DMS 273 treated with DMSO at 0.1 percent for 48 hours (cell line): ENCODE results near the gene AK8.
"Not testable (repeated sequence)": the region's sequence is repeated elsewhere in the genome, so short reads cannot be mapped to it uniquely, and the experiment has no call there.

Experiments used
- DNase-seq: peaks from one replicate; lab custom pipeline; 2025; lab: John Stamatoyannopoulos, UW

Gene AK8

GRCh38 chr9:132742821-132743311, 135.2 kb downstream of the AK8 start:
- no peak for DNase-seq

- DNase-seq = no peak
These were observed 137.4 kb downstream of the AK8 start for GRCh38 chr9:132740526-132741309.

- no peak for DNase-seq
These were observed 138.3 kb downstream of the AK8 start for GRCh38 chr9:132739710-132740310.

DNA sequence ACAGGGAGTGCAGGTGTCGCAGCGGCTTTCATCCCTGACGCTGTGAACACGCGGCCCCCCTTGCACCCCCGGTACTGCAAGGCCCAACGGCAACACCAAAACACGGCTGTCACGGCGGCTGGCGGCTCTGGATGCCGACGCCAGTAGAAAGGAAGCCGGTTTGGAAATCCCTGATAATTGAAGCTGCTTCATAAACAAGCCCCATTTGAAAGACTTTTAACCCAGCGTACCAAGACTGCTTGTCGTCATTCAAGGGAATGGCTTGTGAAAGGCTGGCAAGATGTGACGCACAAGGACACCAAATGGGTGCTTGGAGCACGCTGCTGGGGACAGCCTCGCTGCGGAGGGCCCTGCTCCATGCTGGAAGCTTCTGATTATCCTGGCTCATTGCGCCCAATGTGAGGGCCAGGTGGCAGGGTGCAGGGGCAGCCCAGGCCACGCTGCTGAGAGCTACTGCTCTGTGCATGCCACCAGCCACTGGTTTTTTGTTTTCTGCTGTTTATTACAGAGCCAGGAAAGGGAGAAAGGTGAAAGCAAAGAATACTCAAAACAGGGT, 144.7 kb downstream of the AK8 start:
- DNase-seq = no peak

DNA sequence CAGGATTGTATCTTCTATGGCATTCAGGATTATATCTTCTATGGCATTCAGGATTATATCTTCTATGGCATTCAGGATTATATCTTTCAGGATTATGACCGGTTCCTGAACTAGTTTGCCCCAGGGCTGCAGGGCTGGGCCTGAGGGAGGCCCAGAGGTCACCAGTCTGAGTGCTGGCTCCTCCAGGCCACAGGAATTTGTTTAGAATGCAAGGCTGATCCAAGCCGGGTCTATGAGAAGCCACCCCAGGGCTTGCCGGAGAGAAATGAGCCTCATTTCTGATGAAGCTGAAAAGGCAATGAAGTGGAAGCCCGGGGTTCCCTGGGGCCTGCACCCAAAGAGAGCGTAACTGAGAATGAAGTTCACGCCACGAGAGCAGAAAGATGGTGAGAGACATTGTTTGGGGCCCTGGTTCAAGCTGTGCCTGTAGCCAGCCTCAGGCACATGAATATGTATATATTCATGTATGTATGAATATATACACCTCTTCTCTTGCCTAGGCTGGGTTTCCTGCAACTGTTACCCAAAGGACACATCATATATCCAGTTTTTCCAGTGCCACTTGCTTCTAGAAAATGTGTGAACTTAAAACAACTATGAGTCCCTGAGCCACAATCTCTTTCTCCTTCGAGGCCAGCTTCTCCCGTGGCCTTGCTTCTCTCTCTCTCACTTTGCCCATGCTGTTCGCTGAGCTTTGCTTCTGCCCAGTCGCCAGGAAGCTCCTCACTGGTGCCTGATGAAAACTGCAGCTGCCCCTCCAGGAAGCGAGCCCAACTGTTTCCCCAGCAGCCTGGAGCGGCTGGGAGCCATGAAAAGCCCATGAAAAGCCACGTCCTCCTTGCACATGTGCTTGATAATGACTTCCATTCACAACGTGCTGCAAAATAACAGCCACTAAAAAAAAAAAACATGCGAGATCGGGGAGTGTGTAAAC, 145.5 kb downstream of the AK8 start:
- no peak for DNase-seq

DNA sequence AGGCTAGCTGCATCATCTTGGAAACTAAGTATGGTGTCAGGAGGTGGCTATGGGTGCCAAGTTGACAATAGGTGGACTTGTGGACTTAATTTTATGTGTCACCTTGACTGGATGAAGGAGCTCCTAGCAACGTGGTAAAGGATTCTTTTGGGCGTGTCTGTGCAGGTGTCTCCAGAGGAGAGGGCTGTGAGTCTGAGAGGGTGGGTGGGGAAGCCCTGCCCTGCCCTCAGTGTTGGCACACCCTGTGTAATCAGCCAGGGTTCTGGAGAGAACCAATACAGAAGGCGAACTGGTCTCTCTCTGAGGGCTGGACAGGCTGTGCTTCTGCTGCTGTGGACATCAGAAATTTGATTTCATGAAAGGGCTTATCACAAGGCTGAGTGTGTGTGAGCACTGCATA, 146.9 kb downstream of the AK8 start:
- no peak for DNase-seq

DNA sequence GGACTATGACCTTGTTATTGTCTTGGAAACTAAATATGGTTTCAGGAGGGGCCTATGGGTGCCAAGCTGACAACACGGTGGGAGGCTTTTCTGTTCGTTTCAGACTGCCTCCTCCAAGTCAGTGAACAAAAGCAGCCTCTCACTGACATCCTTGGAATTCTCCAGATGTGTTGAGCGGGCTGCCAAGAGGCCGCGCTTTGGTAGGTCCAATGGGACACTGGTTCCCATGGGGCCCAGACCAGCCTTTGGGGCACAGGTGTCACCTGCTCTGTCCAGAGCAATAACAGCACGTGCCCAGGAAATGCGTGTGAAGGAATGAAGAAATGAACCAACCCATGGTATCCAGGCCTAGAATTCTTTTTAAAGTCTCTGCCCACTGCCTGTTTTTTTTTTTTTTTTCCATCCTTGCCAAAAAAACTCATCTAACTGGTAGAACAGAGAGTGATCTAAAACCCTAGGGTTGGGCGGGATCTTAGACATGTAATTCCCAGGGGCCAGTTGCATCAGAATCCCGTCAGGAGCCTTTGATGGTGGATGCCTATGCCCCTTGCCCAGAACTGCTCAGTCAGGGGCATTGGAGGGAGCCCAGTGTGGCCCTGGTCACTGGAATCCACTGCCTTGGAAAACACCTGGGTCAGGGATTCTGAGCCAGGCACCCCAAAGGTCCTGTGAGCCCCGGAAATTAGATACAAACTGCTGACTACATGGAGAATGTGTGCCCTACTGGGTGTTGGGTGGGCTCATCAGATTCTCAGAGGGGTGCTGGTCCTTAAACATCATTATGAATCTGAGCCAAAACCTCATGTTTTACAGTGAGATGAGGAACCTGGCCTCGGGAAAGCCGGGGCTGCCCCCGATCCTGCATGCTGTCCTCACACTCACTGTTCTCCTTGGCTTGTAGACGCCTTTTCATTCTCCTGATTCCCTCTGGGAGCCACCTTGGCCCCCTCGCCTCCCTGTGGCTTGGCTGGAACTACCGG, 147.7 kb downstream of the AK8 start:
- DNase-seq = no peak

GRCh38 chr9:132729235-132729890, 148.7 kb downstream of the AK8 start:
- no peak for DNase-seq

DNA sequence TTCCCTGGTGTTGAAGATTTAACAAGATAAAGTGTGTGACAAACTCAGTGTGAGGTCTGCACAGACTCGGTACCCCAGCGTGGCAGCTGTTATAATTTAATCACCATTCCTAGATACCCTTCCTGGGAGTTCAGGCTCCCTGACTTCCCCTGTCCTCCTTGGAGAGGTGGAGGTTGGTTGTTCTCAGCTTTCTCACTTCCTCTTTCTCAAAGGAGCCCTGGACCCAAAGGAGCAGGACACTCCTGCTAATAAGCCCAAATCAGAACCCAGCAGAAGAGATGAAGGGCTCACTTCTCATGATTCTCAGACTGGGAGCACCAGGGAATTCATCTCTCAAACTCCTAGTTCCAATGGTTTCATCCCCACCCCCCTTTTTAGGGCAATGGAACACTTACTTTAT, 149.6 kb downstream of the AK8 start:
- no peak for DNase-seq

- DNase-seq = no peak
These were observed 150.0 kb downstream of the AK8 start for GRCh38 chr9:132728071-132728470.

GRCh38 chr9:132726576-132727130, 151.4 kb downstream of the AK8 start:
- DNase-seq = no peak

GRCh38 chr9:132725306-132725705, 152.8 kb downstream of the AK8 start:
- DNase-seq = no peak

DNA sequence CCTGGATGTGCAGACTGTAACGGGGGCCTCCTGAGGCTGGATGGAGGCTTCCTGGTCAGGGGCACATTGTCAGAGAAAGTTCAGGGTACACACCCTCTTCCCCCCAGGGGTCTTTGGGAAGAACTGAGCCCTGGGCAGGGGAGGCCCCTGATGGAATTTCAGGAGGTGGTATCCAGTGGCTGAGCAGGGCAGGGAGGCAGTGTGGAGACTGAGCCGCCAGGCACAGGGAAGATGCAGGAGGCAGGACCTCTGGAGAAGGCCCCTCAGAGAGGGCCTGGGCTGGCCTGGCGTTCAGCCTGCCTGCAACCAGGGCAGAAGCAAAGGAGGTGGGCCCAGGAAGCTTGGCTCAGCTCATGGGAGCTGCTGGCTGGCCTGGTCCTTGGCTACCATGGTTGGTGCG, 154.3 kb downstream of the AK8 start:
- no peak for DNase-seq

DNA sequence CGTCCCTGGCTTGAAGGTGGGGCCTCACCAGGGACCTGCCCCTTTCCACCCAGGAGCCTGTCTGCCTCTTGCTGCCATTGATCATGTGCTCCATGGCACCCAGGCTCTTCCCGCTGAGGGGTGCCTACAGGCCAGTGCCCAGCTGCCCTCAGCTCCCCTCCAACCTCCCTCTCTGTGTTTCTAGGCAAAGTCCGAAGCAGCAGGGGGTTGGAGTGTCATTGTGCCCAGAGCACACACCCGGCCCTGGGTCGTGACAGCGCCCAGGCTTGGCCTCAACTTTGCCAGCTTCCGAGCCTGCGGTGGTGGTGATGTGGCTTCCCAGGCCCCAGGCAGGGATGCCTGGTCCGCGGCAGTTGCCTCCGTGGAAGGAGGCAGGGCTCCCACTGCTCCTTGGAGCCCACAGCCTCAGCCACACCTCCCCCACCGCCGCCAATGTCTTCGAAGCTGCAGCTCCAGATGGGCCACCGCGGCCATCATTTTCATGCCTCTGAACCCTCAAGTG, 155.5 kb downstream of the AK8 start:
- DNase-seq = no peak

DNA sequence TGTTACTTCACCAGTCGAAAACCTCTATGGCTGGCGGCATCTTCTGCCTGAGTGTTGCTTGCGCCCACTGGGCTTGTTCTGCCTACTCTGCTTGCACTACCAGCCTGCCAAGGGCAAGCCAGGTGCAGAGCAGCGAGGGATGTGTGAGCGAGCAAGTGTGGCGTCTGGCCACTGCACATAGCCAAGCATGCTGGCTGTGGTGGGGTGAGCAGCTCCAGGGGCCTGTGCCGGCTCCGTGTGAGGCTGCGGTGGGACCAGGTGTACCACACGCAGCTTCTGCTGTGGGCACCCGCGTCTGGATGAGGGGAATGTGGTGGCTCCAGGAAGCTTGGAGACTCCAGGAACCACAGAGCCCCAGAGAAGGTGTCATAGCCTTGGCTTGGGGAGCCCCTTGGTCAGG, 156.4 kb downstream of the AK8 start:
- no peak for DNase-seq

DNA sequence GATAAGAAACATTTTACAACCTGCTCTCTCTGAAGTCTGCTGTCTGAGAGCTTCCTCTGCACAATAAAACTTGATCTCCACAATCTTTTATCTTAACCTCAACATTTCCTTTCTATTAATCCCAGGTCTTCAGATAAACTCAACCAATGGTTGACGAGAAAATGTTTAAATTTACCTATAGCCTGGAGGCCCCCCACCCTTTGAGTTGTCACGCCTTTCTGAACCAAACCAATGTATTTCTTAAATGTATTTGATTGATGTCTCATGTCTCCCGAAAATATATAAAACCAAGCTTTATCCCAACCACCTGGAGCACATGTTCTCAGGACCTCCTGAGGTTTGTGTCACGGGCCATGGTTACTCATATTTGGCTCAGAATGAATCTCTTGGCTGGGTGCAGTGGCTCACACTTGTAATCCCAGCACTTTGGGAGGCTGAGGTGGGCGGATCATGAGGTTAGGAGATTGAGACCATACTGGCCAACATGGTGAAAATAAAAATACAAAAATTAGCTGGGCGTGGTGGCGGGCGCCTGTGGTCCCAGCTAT, 159.6 kb downstream of the AK8 start:
- not testable (repeated sequence) for DNase-seq

DNA sequence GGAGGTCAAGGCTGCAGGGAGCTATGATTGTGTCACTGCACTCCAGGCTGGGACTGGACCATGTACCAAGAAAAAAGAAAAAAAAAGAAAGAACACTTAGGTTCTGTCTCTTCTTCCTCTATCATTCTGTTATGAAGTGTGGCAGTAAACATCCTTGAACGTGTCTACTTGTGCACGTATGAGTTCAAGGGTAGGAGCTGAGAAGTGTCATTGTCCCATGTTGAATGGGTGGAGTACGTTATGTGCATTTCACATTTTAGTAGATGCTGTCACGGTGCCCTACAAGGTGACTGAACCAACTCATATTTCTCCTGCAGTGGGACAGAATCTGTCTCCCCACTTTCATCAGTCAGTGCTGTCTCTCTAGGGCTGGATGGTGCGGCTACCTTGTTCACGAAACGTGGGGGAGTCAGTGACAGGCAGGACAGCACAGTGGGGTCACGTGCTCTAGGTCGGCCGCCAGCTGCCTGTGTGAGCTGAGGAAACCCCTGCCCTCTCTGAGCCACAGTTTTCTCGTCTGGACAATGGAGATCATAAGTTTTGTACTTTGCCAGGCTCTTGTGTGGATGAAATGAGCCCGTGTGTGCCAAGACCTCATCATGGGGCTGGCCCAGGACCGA, 160.6 kb downstream of the AK8 start:
- DNase-seq = no peak

DNA sequence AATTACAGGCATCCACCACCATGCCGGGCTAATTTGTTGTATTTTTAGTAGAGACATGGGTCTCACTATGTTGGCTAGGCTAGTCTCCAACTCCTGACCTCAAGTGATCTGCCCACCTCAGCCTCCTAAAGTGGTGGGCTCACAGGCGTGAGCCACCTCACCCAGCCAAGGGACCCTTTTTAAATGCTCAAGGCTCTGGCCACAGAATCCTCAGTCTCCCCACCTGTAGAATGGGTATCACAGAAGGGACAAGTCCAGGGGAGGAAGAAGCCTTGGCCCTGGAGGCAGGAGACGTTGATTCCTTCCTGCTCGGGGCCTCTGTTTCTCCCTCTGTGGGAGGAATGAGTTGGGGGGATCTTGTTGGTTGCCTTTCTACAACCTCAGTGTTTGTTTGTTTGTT, 162.1 kb downstream of the AK8 start:
- DNase-seq = no peak

- no peak for DNase-seq
These were observed 165.3 kb downstream of the AK8 start for GRCh38 chr9:132712753-132713152.
